HepG2 (cell line): ENCODE data around the gene QDPR. TPM values are rescaled to one million over a fixed set of nuclear protein-coding genes. Genes with fewer than 3 reads are reported as not detected.

Experiments used
- ATAC-seq: fragments of 200-7000 bp; cut with Tn5 transposase; 3 replicates; pipeline ENCODE4 v1.9.1; 2020; ENCODE audit warnings: mild to moderate bottlenecking, moderate library complexity
- BruUV-seq: library from RNA; stranded (reverse); fragments of 400-500 nt; replicated peaks from 2 replicates; lab custom pipeline; 2021; lab: Mats Ljungman, UMichigan
- CTCF ChIA-PET: fragments of 300-600 bp; formaldehyde crosslinking; extraction: SDS; loops from one replicate; lab custom pipeline; 2021; ENCODE audit warnings: low total read pairs, inconsistent platforms, low intra/inter-chr PET ratio; lab: Yijun Ruan, JAX
- POLR2A ChIA-PET: fragments of 350-600 bp; sonication (Branson Sonifier 250); formaldehyde crosslinking; loops from one replicate; lab custom pipeline; 2020; ENCODE audit warnings: antibody characterized with exemption, inconsistent platforms; lab: Yijun Ruan, JAX
- DNase-seq: peaks from one replicate; pipeline ENCODE4 v3.0.0-alpha.2; 2015; ENCODE audit warnings: low spot score
- FAIRE-seq: peaks from 3 replicates; lab custom pipeline; 2011; peaks lifted over from hg19 to GRCh38; lab: Jason Lieb, UNC
- H2AFZ ChIP-seq: one replicate; pipeline ENCODE4 v1.6.1; 2011; ENCODE audit warnings: low read length, inconsistent platforms
- H3K27ac ChIP-seq: fragments of 300-600 bp; 3 replicates; pipeline ENCODE4 v1.8.0; 2011; ENCODE audit warnings: mixed run types, mild to moderate bottlenecking, mixed read lengths, low read length, inconsistent platforms; ENCODE audit not compliant: insufficient read depth; ENCODE audit errors: extremely low read length
- H3K27me3 ChIP-seq, 2 experiments: fragments of 200-600 bp in 1 of 2; 2 replicates in 1 of 2; 3 replicates in 1 of 2; pipeline versions ENCODE4 v1.6.0 to v1.8.0; 2011; ENCODE audit warnings: low read length in 2 of 2, mild to moderate bottlenecking in 2 of 2, moderate library complexity in 2 of 2, inconsistent platforms in 1 of 2; ENCODE audit not compliant: insufficient read depth in 2 of 2, control insufficient read depth in 1 of 2
- H3K36me3 ChIP-seq, 2 experiments: fragments of 200-600 bp in 1 of 2; replicated peaks in 1 of 2; 2 replicates in 1 of 2; 3 replicates in 1 of 2; pipeline versions ENCODE4 v1.5.1 to v1.8.0; 2011; ENCODE audit warnings: low read length in 2 of 2, inconsistent platforms in 1 of 2; ENCODE audit not compliant: insufficient read depth in 2 of 2, control insufficient read depth in 1 of 2
- H3K4me1 ChIP-seq: 2 replicates; pipeline ENCODE4 v1.5.1; 2012; ENCODE audit warnings: low read length, inconsistent platforms; ENCODE audit not compliant: insufficient read depth
- H3K4me2 ChIP-seq: 2 replicates; pipeline ENCODE4 v1.6.0; 2011; ENCODE audit warnings: low read depth, low read length, inconsistent platforms
- H3K4me3 ChIP-seq, 3 experiments: fragments of 200-600 bp in 1 of 3; sonication (generic), shearing (Covaris generic) in 1 of 3; replicated peaks in 1 of 3; 2 replicates each; pipeline ENCODE4 v1.5.1; 2011 to 2016; ENCODE audit warnings: low read length in 3 of 3, inconsistent platforms in 2 of 3, low read depth in 2 of 3, mild to moderate bottlenecking in 2 of 3, control low read depth in 1 of 3, mixed read lengths in 1 of 3; ENCODE audit not compliant: insufficient read depth in 1 of 3
- H3K79me2 ChIP-seq: one replicate; pipeline ENCODE4 v1.6.1; 2011; ENCODE audit warnings: low read length, inconsistent platforms; ENCODE audit not compliant: insufficient read depth
- H3K9ac ChIP-seq: 2 replicates; pipeline ENCODE4 v1.6.0; 2011; ENCODE audit warnings: mild to moderate bottlenecking, low read depth, low read length, inconsistent platforms; ENCODE audit not compliant: insufficient read depth
- H3K9me3 ChIP-seq: 2 replicates; pipeline ENCODE4 v1.5.1; 2012; ENCODE audit warnings: mild to moderate bottlenecking, low read length
- H4K20me1 ChIP-seq: 2 replicates; pipeline ENCODE4 v1.6.0; 2011; ENCODE audit warnings: inconsistent platforms, mild to moderate bottlenecking, low read length, moderate library complexity; ENCODE audit not compliant: insufficient read depth
- KDM3A ChIP-seq: IDR thresholded peaks from 2 replicates; pipeline ENCODE4 v1.6.1; 2018; ENCODE audit warnings: low read depth, missing compliant biosample characterization
- LCORL ChIP-seq, 2 experiments: fragments of 450-650 bp in 1 of 2; sonication (generic) in 1 of 2; formaldehyde crosslinking in 1 of 2; IDR thresholded peaks; 2 replicates each; pipeline versions ENCODE4 v1.5.0 to v1.6.1; 2017 to 2020; ENCODE audit warnings: antibody characterized with exemption in 1 of 2, missing genetic modification reagents in 1 of 2
- MED1 ChIP-seq: sonication (generic); formaldehyde crosslinking; IDR thresholded peaks from 2 replicates; pipeline ENCODE4 v1.4.0; 2020; ENCODE audit warnings: missing genetic modification reagents
- RARA ChIP-seq: IDR thresholded peaks from 2 replicates; pipeline ENCODE4 v1.6.1; 2016; ENCODE audit warnings: missing genetic modification reagents, missing compliant biosample characterization
- THAP11 ChIP-seq: IDR thresholded peaks from 2 replicates; pipeline ENCODE4 v1.6.1; 2016; ENCODE audit warnings: missing biosample characterization, missing genetic modification reagents
- ZNF230 ChIP-seq: sonication (generic); formaldehyde crosslinking; IDR thresholded peaks from 2 replicates; pipeline ENCODE4 v1.4.0; 2020; ENCODE audit warnings: mild to moderate bottlenecking, missing genetic modification reagents
- ZNF264 ChIP-seq: sonication (generic); formaldehyde crosslinking; IDR thresholded peaks from 2 replicates; pipeline ENCODE4 v1.4.0; 2020; ENCODE audit warnings: missing genetic modification reagents
- ZNF331 ChIP-seq: sonication (generic); formaldehyde crosslinking; IDR thresholded peaks from 2 replicates; pipeline ENCODE4 v1.4.0; 2020; ENCODE audit warnings: missing genetic modification reagents
- WGBS: methylation state at CpG from one replicate; pipeline ENCODE4 v1.1.6; 2017; ENCODE audit warnings: low lambda C conversion rate; 5-methylcytosine and 5-hydroxymethylcytosine counted together
- in situ Hi-C: cut with HindIII; loops from 2 replicates; pipeline ENCODE4 v1.10.0; 2017; ENCODE audit warnings: low pct_unique_long_range_greater_than_20kb; ENCODE audit not compliant: extremely low pct_ligation_motif_present
- intact Hi-C: fragments of 100-400 bp; cut with micrococcal nuclease; formaldehyde crosslinking; loops from one replicate; pipeline ENCODE4 v1.10.0; 2022; ENCODE audit not compliant: unreplicated experiment
- polyA plus RNA-seq, 8 experiments: library from polyadenylated mRNA; depleted of rRNA in 3 of 8; stranded (reverse) in 7 of 8; unstranded in 1 of 8; fragments of >200 nt; fragmentation: Illumina TruSeq in 4 of 8; extraction: Trizol in 4 of 8; gene quantifications; 2 replicates each; pipeline versions ENCODE4 v1.2.1 to v1.2.3, GENCODE V29; 2011 to 2016; ENCODE audit warnings: low read depth in 4 of 8, missing spikeins in 1 of 8, mixed read lengths in 1 of 8; ENCODE audit not compliant: insufficient read depth in 1 of 8
- total RNA-seq, 5 experiments: library from RNA; depleted of rRNA; stranded (reverse); fragments of >200 nt; fragmentation: Illumina TruSeq; extraction: Trizol; gene quantifications; 2 replicates each; pipeline ENCODE4 v1.2.3, GENCODE V29; 2016; ENCODE audit warnings: low read depth in 1 of 5
- TF ChIP-seq, protein P1 (sequence below): sonication (generic); formaldehyde crosslinking; IDR thresholded peaks from 2 replicates; pipeline ENCODE4 v1.4.0; 2020; ENCODE audit warnings: missing genetic modification reagents
- TF ChIP-seq, protein P2 (sequence below): IDR thresholded peaks from 2 replicates; pipeline ENCODE4 v1.6.1; 2016; ENCODE audit warnings: low read depth
- TF ChIP-seq, protein P3 (sequence below): sonication (generic); formaldehyde crosslinking; IDR thresholded peaks from 2 replicates; pipeline ENCODE4 v1.4.0; 2020; ENCODE audit warnings: missing genetic modification reagents

QDPR gene
- total and polyA plus RNA-seq, 2 of the 13 experiments (the other 11 are each of a cell fraction or from before 2014, with no cell fraction given): 9.9 to 95.5 TPM

DNA sequence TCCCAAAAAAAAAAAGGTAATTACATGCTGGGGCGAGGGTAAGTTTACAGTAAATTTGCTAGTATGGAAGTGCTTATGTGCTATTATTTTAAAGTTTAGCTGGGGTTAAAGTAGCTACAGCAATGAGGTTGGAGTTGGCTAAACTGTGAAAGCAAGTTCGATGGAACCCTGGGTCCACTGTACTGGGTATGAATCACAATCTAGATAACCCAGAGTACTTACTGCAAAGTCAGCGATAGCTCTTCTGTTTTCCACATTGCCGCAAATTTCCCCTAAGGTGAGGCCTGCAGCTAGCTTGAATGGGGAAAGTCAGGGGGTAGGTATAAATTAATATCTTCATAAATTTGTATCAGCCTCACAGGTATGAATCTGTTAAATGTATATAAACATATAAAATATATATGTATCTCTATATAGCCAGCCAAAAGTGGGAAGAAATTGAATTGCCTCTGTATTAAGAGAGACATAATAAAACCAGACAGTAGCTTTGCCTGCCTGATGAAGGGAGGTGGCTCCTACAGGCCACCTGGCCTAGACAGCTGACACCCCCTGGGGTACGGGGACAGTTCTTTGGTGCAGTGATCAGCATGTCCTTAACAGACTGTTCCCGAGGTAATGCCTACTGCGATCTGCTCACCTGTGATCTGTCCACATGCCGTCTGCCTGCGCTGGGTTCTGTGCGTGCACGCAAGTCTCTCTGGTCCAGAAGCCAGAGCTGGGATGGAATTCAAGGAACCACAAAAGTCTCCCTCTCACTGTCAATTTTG, 33.7 kb upstream of the QDPR start (continued):
- TF ChIP-seq, protein P1, sequence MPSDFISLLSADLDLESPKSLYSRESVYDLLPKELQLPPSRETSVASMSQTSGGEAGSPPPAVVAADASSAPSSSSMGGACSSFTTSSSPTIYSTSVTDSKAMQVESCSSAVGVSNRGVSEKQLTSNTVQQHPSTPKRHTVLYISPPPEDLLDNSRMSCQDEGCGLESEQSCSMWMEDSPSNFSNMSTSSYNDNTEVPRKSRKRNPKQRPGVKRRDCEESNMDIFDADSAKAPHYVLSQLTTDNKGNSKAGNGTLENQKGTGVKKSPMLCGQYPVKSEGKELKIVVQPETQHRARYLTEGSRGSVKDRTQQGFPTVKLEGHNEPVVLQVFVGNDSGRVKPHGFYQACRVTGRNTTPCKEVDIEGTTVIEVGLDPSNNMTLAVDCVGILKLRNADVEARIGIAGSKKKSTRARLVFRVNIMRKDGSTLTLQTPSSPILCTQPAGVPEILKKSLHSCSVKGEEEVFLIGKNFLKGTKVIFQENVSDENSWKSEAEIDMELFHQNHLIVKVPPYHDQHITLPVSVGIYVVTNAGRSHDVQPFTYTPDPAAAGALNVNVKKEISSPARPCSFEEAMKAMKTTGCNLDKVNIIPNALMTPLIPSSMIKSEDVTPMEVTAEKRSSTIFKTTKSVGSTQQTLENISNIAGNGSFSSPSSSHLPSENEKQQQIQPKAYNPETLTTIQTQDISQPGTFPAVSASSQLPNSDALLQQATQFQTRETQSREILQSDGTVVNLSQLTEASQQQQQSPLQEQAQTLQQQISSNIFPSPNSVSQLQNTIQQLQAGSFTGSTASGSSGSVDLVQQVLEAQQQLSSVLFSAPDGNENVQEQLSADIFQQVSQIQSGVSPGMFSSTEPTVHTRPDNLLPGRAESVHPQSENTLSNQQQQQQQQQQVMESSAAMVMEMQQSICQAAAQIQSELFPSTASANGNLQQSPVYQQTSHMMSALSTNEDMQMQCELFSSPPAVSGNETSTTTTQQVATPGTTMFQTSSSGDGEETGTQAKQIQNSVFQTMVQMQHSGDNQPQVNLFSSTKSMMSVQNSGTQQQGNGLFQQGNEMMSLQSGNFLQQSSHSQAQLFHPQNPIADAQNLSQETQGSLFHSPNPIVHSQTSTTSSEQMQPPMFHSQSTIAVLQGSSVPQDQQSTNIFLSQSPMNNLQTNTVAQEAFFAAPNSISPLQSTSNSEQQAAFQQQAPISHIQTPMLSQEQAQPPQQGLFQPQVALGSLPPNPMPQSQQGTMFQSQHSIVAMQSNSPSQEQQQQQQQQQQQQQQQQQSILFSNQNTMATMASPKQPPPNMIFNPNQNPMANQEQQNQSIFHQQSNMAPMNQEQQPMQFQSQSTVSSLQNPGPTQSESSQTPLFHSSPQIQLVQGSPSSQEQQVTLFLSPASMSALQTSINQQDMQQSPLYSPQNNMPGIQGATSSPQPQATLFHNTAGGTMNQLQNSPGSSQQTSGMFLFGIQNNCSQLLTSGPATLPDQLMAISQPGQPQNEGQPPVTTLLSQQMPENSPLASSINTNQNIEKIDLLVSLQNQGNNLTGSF (CRISPR knock-in tag): no peak

DNA sequence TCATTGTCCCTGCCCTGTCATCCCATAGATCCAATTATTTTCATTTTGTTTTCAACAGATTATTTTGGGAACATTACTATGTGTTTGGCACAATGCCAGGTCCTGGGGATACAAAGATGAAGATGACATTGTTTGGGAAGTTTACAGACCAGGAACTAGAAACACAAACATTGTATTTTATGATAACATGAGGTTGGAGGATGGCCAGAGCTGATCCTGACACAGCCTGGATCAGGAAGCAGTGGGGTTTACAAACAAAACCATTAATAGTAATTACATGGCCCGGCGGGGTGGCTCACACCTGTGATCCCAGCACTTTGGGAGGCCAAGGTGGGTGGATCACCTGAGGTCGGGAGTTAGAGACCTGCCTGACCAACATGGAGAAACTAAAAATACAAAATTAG, 32.9 kb upstream of the QDPR start:
- POLR2A ChIA-PET: interaction anchor here (0.6 to 3.1 kb wide), 4 partner anchors 12 to 33 kb away, joined by 3 to 19 read pairs (median 6); partner anchors contain the start of genes LAP3 and QDPR
- Histone ChIP-seq H3K79me2 (no peaks in the 10 kb centered on the region), H4K20me1 (no peaks in the 10 kb centered on the region), H2AFZ (no peak overlapping the region), H3K36me3 (no peaks in the 10 kb centered on the region), H3K9me3 (no peaks in the 10 kb centered on the region), H3K4me2 (peak overlapping the region; percentile 56), H3K27me3 (no peaks in the 10 kb centered on the region), H3K27ac (peak overlapping the region; percentile 78), H3K4me3 (no peak overlapping the region), H3K9ac (peak overlapping the region; percentile 44; the same call in 1 of the 2 replicates), H3K4me1 (peaks cover 55% of the 10 kb centered on the region)
- FAIRE-seq: no peak
- CTCF ChIA-PET: no interaction called here
- 29% methylated on average over 3 of the region's 3 CpGs for WGBS
- intact Hi-C loops: loop anchor here (1.0 to 2.0 kb wide), 4 partner anchors 14 to 69 kb away; partner anchors contain the start of genes MED28 and QDPR
- in situ Hi-C loops: no loop called here
- BruUV-seq: no TSS peak
- peak; percentile 23; the same call in 1 of the 3 replicates for ATAC-seq
- DNase-seq: peak; percentile 68
- TF ChIP-seq KDM3A (CRISPR knock-in tag) (no peak), MED1 (CRISPR knock-in tag) (peak; percentile 43; the same call in 1 of the 2 replicates), ZNF230 (CRISPR knock-in tag) (no peak), ZNF331 (0 out of 2 replicates have a peak, but pooled peaks have one; percentile 35), ZNF264 (CRISPR knock-in tag) (peak; percentile 51; the same call in 1 of the 2 replicates), RARA (CRISPR knock-in tag) (0 out of 2 replicates have a peak, but pooled peaks have one; percentile 17), THAP11 (CRISPR knock-in tag) (no peak), LCORL (IDR thresholded peaks at IDR 0.05) (peak; percentile 98), LCORL (CRISPR knock-in tag; IDR thresholded peaks at IDR 0.05) (no peak)
- TF ChIP-seq, protein P2, sequence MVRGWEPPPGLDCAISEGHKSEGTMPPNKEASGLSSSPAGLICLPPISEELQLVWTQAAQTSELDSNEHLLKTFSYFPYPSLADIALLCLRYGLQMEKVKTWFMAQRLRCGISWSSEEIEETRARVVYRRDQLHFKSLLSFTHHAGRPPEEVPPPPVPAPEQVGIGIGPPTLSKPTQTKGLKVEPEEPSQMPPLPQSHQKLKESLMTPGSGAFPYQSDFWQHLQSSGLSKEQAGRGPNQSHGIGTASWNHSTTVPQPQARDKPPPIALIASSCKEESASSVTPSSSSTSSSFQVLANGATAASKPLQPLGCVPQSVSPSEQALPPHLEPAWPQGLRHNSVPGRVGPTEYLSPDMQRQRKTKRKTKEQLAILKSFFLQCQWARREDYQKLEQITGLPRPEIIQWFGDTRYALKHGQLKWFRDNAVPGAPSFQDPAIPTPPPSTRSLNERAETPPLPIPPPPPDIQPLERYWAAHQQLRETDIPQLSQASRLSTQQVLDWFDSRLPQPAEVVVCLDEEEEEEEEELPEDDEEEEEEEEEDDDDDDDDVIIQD (CRISPR knock-in tag): peak; percentile 15; the same call in 1 of the 2 replicates
- TF ChIP-seq, protein P3, sequence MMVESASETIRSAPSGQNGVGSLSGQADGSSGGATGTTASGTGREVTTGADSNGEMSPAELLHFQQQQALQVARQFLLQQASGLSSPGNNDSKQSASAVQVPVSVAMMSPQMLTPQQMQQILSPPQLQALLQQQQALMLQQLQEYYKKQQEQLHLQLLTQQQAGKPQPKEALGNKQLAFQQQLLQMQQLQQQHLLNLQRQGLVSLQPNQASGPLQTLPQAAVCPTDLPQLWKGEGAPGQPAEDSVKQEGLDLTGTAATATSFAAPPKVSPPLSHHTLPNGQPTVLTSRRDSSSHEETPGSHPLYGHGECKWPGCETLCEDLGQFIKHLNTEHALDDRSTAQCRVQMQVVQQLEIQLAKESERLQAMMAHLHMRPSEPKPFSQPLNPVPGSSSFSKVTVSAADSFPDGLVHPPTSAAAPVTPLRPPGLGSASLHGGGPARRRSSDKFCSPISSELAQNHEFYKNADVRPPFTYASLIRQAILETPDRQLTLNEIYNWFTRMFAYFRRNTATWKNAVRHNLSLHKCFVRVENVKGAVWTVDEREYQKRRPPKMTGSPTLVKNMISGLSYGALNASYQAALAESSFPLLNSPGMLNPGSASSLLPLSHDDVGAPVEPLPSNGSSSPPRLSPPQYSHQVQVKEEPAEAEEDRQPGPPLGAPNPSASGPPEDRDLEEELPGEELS (CRISPR knock-in tag): peak; percentile 74
